GM23248 (cell line): Measurements from ENCODE around the gene HAPLN1.

Experiments used
- EZH2 ChIP-seq: fragments of 200-600 bp; sonication (generic); IDR thresholded peaks from 2 replicates; pipeline ENCODE4 v1.6.1; 2018; ENCODE audit warnings: antibody characterized with exemption, mild to moderate bottlenecking; ENCODE audit not compliant: insufficient read depth, poor library complexity, severe bottlenecking
- EZH2phosphoT487 ChIP-seq: fragments of 200-600 bp; sonication (generic); IDR thresholded peaks from 2 replicates; pipeline ENCODE4 v1.6.1; 2018; ENCODE audit warnings: antibody characterized with exemption, moderate library complexity, mild to moderate bottlenecking, low read depth; ENCODE audit not compliant: insufficient read depth

DNA sequence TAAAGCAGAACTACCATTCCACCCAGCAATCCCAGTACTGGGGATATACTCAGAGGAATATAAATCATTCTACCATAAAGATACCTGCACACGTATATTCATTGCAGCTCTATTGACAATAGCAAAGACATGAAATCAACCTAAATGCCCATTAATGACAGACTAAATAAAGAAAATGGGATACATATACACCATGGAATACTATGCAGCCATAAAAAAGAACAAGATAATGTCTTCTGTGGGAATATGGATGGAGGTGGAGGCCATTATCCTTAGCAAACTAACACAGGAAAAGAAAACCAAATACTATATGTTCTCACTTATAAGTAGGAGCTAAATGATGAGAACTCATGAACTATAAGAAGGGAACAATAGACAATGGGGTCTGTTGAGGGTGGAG, 12.5 kb downstream of the HAPLN1 start:
- no peak for TF ChIP-seq EZH2
- TF ChIP-seq EZH2phosphoT487: no peak
